Activated naive CD4-positive, alpha-beta T cell treated with anti-CD3 and anti-CD28 coated beads, Interleukin-2, amount 50 U/mL, for 16 hours (primary cell): Measurements from ENCODE around the gene SLC25A11.
A peak's percentile ranks its signal among the peaks of the same experiment; 100 is the strongest.

Experiments
- DNase-seq: peaks from one replicate; pipeline ENCODE4 v3.0.0-alpha.2; 2020

Gene SLC25A11

DNA sequence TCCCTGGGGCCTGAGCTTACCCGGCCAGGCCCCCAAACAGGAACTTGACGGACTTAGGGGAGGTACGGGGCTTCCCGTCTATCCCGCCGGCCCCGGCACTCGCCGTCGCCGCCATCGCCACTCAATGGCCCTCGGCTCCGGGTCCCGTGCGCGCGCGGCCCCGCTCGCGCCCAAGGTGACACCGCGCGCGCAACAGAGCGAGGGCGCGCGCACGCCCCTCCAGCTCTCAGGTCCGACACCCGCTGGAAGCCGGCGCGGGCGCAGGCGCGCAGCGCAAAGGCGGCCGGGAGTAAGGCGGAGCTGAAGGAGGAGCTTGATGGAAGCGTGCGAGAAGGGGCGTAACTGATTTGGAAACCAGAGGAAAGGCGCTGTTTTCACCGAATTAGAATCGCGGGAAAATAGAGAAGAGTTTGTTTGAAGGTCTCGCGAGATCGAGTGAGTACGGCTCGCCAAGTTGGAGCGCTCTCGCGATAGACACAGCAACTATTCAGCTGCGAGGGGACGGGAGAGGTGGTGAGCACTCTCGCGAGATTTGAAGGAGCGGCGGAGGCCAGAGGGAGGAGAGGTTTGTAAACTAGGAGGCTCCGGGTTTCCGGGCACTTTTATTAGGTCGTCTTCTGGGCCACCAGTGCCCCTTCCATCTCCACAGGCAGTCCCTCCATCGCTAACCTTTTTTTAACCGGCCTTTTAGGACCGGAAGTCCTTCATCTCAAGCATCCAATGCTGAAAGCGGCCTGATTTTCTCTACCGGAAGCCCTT lies at the start of gene SLC25A11, which contains the start of gene RNF167:
TSS of gene SLC25A11 (minus strand) at position 251 of the 759 bp plus-strand sequence. CDS start at position 115, 136 bp downstream.
TSS of gene RNF167 (plus strand) at position 473 of the 759 bp plus-strand sequence. CDS start 642 bp downstream, outside the sequence.
- DNase-seq: peak; percentile 95

DNA sequence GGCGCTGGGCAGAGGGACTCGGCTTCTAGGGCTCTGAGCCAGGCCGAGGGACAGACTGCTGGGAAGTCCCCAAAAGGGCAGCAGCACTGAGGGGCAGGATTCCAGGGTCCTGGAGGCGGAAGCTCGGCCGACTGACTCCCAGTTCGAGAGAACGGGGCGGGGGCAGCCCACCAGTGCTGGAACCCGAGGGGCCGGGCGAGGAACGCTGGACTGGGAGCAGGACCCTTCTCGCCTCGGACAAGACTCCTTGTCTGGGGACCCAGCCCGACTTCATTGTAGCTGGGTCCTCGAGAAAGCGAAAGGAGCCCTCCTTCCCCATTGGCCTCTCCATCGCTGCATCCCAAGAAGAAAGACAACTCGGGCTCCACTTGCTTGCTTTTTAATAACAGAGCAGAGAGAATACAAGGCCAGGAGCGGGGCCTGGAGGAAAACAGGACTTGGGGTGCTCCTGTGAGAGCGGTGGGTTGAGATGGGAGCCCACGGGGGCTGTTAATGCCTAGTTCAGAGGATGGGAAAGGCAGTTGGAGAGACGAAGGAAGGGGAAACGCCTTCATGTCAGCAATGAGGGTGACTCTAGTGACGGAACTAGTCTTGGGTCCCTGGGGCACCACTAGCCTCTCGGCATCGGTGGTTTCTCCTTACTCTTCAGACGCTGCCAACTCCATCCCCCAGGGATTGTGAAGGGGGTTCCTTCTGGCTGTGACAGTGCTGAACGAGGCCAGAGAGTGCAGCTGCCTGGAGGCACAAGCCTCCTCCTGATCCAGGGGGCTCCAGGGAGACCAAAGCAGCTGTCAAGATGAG lies 48.1 kb upstream of the SLC25A11 start:
- DNase-seq: no peak

DNA sequence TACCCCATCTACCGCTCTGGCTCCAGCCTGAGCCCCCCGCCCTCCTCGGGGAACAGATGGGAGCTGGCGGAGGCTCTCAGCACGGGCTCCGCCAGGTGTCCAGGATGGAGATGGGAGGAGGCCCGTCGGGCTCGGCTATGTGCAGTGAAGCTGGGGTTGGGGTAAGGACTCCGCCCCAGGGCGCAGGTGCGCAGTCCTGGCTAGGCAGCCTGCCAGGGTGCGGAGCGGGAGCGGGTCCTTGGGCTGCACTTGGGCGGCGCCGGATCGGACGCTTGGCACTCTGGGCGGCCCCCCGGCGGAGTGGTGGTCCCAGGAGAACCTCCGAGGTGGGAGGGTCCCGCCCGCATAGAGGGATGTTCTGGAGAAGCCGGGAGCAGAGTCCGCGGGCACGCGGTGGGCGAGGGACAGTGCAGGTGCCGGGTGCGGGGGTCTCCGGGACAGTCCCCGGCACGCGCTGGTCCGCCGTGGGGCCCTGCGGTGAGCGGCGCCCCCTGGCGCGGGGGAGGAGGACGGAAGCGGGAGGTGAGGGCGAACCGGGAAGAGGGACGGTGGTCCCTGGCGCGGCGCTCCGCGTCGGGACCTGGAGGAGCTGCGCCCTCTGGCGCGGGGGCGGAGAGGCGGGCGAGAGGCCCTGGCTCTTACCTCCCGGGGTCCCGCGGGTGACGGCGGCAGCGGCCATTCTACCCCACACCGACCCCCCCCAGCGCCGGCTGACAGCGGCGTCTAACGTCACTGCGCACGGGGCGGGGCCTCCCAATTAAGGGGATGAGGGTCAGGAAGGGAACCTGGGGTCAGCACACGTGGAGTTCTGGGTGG lies 47.3 kb upstream of the SLC25A11 start, which contains the start of gene CAMTA2:
TSS of gene CAMTA2 (minus strand) at position 725 of the 816 bp plus-strand sequence. CDS start 1,453 bp downstream, outside the sequence.
- peak; percentile 90 for DNase-seq

DNA sequence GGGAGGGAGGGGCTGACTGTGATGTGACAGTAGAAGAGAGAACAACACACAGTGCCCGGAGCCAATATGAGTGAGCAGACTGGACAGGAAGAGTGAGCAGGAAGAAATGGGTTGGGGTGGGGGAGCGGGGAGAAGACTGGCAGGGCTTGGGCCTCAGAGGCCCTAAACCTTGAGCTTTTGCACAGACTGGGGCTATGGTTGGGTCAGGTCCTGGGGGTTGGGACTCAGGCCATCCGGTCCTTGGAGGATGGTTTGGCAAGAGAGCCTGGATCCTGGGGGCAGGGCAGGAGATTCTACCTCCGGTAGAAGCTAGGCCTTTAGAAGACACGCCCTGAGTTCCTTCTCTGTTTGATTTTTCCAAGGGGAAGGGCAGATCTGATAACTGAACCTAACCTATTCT lies 46.6 kb upstream of the SLC25A11 start:
- no peak for DNase-seq

DNA sequence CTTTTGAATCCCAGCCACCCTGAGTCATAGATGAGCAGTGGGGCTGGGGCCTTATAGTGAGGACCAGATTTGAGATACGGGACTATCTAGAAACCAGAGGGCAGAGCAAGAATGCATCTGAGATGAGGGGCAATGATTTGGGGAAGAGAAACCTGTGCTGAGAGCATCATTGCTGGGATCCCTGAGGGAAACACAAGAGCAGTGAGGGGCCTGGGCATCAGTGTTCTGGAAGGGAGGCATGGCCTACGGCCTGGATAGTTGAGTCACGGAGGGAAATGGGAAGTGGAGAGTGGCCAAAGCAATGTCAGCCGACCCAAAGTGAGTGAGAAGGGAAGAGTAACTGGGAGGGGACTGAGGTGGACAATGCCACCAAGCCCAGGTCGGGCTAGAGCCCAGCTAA lies 42.5 kb upstream of the SLC25A11 start:
- no peak for DNase-seq

DNA sequence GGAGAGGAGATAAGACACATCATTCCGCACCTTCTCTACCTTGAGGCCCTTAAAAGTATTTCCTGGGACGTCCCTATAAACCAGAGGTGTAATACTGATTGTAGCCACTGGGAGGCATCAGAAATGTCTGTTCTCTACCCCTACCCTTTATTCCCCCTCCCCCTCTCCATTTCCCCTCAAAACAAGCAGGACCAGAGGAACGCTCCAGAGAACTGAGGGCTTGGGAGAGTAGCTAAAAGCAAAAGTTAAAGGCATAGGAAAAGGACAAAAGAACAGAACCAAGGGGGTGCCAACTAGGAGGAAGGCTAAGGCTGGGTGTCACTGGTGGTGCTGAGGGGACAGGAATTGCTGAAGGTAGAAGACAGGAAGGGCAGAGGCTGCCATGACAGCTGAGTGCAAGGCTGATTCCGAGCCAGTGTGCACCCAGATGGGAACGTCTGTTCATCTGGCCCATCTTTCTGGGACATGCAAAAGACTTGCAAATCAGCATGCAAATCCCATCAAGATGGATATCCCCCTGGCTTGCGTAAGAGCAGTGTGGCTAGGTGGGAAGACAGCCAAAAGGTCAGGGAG lies 40.9 kb upstream of the SLC25A11 start:
- DNase-seq: no peak

DNA sequence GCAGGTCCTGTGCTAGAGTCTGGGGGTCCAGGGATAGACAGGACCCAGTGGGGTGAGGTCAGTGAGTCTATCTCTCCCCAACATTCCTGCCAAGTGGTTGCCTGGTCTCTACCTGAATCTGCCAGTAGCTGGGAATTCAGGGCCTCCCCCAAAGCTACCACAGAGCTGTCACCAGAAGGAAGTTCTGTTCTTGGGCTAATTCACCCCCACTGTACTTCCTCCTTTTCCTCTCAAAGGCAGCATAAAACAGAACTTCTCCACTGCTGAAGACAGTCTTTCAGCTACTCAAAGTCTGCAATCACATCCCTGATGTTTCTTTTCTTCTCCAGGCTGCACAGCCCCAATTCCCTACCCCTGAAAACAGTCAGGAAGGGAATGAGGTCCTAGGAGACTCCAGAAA lies 38.9 kb upstream of the SLC25A11 start:
- no peak for DNase-seq

- DNase-seq: no peak
Measured at GRCh38 chr17:4974115-4974670, 34.3 kb upstream of the SLC25A11 start.

DNA sequence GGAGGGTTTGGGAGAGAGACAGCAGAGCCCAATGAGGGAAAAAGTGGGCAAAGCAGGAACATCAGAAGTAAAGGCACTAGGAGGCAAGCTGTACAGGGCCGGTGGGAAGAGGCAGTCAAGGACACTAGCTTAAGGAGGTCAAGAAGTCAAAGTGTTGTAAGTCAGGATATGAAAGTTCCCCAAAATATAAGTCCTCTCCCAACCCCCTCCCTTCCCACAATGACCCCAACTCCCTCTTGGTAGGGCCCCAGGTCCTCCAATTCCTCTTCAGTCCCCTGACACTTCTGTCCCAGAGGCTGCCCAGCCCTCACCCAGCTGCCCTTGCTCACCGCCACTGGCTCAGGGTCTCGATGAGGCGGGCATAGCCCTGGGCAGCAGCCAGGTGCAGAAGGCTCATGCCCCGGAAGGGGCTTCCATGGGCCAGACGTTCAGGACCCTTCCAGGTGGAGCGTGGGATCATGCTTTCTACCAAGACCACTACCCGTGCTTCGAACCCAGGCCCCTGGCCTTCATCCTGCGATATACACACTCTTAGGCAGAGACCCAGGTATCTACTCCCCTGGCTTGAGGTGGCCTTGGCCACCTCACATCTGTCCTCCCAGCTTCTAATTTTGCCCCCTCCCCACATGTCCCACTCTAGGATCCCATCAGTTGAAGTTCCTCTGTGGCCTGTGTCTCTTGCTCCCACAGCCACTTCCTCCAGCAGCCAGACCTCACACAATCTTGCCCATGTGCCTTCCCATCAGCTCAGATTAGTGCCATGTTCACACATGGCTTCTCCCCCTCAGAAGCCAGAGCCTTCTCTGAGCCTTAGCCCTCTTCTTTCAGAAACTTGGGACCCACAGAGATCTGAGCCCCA lies 33.6 kb upstream of the SLC25A11 start:
- DNase-seq: no peak

DNA sequence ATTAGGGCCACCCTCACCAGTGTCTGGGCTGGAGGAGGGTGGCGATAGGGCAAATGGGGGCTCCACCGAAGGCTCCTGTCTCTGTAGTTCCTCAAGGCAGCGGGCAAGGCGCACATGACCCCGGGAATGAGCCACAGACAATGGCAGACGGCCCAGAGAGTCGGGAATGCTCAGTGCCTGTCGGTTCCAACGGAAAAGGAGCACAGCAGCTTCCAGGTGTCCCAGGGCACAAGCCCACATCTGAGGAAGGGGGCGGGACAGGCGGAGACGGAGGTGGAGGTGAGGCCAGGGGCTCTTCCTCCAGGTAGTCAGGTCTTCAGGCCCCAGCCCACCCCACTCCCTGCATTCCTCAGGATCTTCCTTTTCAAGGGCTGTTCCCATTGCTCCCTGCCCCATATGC lies 32.9 kb upstream of the SLC25A11 start:
- no peak for DNase-seq

DNA sequence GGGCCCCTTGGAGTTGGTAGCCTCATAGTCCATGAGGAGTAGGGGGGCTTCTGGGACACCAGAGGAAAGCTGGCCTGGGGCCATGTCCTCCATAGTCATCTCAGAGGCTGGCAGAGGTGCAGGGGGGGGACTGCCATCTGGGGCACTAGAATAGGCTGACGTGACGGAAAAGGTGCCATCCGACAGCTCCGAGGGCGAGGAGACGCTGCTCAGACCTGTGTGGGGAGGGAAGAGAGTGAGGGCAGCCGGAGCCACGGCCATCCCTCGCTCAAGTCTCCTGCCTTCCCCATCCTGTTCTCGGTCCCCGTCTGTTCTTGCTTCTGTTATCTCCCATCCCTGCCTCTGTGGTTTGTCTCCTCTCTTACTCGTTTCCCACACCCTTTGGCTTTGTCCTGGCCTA lies 32.5 kb upstream of the SLC25A11 start:
- DNase-seq: no peak

GRCh38 chr17:4971826-4972225 lies 32.0 kb upstream of the SLC25A11 start:
- no peak for DNase-seq

DNA sequence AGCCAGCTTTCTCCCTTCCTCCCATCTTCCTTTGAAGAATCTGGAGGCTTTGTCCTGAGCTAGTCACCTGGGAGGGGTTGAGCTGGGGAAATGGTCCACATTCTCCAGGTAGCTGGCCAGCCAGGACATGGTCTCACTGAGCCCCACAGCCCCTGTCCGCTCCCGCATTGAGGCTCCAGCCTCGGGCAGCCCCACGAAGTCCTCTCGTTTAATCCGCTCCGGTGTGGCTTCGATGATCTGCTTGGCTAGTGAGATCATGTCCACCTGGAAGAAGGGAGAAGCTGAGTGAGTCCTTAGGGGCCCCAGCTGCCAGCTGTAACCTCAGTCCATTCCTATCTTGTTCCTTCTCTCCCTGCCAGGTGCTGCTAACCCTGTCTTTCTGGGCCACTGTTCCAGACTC lies 30.4 kb upstream of the SLC25A11 start:
- DNase-seq: no peak

- DNase-seq: no peak
Measured at GRCh38 chr17:4969551-4970173, 29.8 kb upstream of the SLC25A11 start.

DNA sequence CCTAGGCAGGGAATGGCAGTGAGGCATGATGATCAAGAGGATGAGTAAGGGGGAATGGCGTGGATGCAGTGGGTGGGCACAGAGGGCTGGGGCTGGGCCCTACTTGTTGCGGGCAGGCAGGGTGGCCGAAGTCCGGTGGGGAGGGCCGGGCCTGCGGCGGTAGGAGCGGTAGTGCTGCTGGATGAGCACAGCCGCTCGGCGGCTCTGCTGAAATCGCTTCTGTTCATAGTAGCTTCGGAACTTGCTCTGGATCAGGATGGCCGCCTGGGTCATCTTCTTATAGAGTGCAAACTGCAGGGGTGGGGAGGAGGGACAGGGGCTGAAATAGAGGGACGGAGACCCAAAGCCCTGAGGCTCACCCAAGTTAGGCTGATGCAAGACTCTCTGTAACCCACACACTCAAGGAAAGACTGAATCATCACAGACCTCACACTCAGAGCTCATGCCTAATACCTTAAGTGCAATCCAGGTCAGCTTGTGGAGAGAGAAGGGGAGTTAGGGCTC lies 29.3 kb upstream of the SLC25A11 start:
- DNase-seq: peak; percentile 51

- peak; percentile 54 for DNase-seq
Measured at GRCh38 chr17:4968486-4969046, 28.7 kb upstream of the SLC25A11 start.

- peak; percentile 89 for DNase-seq
Measured at GRCh38 chr17:4967539-4968485, 28.0 kb upstream of the SLC25A11 start, which contains the start of gene SPAG7. TSS of gene SPAG7 (minus strand) at chr17:4967817. CDS start at chr17:4967804, 13 bp downstream.

DNA sequence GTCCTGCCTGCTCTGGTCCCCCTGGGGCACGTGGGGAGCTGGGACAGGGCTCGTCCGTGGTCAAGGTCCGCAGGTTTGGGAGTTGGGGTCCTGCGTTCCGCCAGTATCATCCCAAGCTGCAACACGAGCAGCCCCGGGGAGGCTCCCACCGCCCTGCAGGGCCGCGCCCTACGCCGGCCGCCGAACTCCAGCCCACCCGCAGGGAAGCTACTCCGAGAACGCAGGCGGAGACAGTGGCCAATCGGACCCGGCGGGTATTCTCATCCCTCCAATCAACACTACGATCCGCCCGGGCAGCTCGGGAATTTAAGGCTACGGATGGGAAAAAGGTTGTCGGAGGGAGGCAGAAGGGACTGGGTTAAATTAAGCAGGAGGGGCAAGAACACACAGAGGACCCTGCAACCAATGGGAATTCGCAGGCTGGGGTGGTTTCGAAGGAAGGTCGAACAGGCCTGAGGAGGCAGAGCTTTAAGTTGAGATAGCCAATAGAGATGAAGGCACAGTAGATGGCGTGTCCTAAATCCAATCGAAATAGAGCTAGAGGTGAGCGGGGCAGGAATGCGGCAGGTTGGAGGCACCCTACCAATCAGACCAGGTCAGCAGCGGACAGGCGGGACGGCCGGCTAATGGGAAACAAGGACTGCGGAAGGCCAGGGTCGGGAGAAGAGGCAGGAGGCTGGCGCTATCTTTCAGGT lies 27.1 kb upstream of the SLC25A11 start:
- DNase-seq: peak; percentile 93
